Coronary artery (tissue), 2 donors: ENCODE data around the gene VSTM1.
"Not testable (repeated sequence)": the region's sequence is repeated elsewhere in the genome, so short reads cannot be mapped to it uniquely, and the experiment has no call there.

Experiments used
- DNase-seq: peaks from one replicate; pipeline ENCODE4 v3.0.0-alpha.2; 2017; ENCODE audit warnings: low spot score
- H3K27ac ChIP-seq, 2 donors: fragments of 200-600 bp; sonication (generic); one replicate each; pipeline ENCODE4 v1.5.1; 2016 to 2019
- H3K4me3 ChIP-seq: fragments of 200-600 bp; sonication (generic); 2 replicates; pipeline ENCODE4 v1.5.1; 2016; ENCODE audit warnings: mild to moderate bottlenecking, moderate library complexity
- TF ChIP-seq, protein P1 (sequence below): fragments of 200-600 bp; sonication (generic); IDR thresholded peaks from one replicate; pipeline ENCODE4 v1.5.1; 2019; ENCODE audit warnings: antibody characterized with exemption

Gene VSTM1

DNA sequence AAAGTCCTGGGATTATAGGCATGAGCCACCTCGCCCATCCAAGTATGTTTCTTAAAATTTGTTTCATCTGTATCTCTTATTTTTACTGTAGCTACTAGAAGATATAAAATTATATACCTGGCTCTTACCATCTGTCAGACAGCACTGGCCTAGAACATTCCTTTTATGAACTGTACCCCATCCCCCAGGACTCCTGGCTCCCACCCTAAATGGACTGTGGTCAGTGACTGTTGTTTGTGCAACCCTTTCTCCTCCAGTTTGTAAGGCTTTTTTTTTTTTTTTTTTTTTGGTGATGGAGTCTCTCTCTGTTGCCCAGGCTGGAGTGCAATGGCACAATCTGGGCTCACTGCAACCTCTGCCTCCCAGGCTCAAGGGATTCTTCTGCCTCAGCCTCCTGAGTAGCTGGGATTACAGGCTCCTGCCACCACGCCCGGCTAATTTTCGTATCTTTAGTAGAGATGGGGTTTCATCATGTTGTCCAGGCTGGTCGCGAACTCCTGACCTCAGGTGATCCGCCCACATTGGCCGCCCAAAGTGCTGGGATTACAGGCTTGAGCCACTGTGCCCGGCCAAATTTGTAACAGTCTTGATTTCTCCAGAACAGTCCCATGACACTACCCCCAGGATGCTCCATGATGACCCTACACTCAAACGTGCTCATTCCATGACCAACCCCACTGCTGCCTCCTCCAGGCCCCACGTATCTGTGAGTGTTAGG, 41.5 kb upstream of the VSTM1 start:
- H3K27ac ChIP-seq, result no peak overlapping the region
- H3K4me3 ChIP-seq, result no peak overlapping the region
- DNase-seq, result no peak
- TF ChIP-seq, protein P1, sequence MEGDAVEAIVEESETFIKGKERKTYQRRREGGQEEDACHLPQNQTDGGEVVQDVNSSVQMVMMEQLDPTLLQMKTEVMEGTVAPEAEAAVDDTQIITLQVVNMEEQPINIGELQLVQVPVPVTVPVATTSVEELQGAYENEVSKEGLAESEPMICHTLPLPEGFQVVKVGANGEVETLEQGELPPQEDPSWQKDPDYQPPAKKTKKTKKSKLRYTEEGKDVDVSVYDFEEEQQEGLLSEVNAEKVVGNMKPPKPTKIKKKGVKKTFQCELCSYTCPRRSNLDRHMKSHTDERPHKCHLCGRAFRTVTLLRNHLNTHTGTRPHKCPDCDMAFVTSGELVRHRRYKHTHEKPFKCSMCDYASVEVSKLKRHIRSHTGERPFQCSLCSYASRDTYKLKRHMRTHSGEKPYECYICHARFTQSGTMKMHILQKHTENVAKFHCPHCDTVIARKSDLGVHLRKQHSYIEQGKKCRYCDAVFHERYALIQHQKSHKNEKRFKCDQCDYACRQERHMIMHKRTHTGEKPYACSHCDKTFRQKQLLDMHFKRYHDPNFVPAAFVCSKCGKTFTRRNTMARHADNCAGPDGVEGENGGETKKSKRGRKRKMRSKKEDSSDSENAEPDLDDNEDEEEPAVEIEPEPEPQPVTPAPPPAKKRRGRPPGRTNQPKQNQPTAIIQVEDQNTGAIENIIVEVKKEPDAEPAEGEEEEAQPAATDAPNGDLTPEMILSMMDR, result no peak

DNA sequence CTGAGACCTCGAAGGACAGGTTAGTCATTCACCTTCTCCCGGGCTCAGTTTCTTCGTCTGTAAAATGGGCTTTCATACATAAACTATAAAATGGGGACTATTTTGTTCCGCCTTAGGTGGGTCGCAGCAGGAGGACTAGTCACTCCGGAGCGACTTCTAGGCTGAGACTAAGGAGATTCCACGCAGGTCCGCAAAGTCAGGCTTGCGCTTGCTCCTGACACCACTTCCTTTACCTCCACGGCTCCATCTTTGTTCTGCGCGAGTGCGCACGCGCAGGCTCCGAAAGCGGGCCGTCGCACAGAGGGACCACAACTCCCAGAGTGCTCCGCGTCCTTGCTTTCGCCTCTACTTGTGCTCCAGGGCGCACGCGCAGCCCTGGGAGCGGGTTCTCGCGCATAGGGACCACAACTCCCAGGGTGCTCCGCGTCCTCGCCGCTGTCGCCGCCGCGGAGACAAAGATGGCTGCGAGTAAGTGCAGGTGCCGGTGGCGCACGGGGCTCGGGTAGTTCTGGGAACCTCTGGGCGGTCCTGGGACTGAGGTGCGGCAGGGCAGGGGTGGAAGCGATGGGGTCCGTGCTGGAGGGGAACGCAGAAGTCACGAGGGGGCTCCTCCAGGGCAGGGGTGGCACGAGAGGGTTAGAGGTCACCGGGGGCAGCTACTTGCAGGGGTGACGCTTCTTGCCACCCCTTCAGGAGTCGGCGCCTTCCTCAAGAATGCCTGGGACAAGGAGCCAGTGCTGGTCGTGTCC, 38.9 kb upstream of the VSTM1 start, which contains the start of gene NDUFA3:
Gene NDUFA3, plus strand, starts transcription at position 435 of the 749 bp plus-strand sequence. Its CDS starts 24 bp downstream, at position 459.
- TF ChIP-seq, protein P1, result no peak
- DNase-seq, result peak; percentile 98
- H3K27ac ChIP-seq, result peak within 1 kb of the TSS; percentile 80 to 82
- H3K4me3 ChIP-seq, result peak within 1 kb of the TSS; percentile 95

DNA sequence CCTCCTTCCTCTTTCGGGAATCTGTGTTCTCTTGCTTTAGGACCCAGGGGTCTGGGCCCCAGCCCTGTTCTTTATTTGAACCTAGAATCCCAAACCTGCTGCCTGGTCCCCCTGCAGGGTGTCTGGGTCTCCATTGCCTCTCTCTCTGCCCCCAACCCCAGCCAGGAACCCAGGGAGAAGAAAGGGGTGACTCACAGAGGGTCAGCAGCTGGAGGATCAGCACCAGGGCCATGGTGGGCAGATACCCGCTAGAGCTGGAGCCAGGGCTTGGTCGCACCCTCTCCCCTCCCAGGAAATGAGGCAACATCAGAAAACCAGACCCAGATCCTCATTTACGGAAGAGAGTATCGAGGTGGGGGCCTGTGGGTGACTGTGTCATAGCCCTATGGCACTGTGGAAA, 36.9 kb upstream of the VSTM1 start, which contains the start of gene OSCAR:
Gene OSCAR, minus strand, starts transcription at position 243 of the 400 bp plus-strand sequence. Its CDS starts 11 bp downstream, at position 232.
- TF ChIP-seq, protein P1, result no peak
- no peak within 1 kb of the TSS for H3K4me3 ChIP-seq
- no peak for DNase-seq
- H3K27ac ChIP-seq, result no peak within 1 kb of the TSS

DNA sequence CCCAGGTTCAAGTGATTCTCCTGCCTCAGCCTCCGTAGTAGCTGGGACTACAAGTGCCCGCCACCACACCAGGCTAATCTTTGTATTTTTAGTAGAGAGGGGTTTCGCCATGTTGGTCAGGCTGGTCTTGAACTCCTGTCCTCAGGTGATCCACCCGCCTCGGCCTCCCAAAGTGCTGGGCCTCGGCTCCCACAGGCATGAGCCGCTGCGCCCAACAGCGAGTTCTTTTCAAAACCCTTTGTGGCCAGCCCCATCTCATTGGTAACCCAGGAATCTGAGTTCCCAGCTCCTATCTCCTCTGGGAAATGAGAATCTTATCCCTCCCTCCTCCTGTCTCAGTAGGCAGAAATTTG, 36.2 kb upstream of the VSTM1 start:
- H3K27ac ChIP-seq, H3K4me3 ChIP-seq, DNase-seq: not testable (repeated sequence)

DNA sequence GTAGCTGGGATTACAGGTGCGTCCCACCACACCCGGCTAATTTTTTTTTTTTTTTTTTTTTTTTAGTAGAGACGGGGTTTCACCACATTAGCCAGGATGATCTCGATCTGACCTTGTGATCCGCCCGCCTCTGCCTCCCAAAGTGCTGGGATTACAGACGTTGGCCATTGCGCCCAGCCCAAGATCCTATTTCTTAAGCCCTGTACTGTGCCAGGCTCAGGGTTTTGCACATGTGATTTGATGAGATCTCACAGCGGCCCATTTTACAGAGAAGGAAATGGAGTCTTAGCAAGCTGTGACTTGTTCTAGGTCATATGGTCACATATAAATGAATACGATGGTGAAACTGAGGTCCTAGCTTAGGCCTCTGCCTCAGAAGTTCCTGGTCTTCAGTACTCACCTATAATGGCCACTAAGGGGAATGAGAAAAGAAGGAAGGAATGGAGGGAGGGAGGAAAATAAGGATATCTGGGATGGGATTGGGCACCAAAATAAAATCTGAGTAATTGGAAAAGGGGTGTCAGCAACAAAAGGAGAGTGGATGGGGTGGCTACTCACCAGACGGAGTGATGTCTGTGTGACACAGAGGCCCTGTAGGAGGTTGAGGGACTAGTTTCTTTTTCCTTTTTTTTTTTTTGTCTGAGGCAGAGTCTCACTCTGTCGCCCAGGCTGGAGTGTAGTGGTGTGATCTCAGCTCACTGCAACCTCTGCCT, 35.6 kb upstream of the VSTM1 start:
- no peak overlapping the region for H3K4me3 ChIP-seq
- H3K27ac ChIP-seq, result no peak overlapping the region
- DNase-seq, result no peak
- TF ChIP-seq, protein P1, result no peak

DNA sequence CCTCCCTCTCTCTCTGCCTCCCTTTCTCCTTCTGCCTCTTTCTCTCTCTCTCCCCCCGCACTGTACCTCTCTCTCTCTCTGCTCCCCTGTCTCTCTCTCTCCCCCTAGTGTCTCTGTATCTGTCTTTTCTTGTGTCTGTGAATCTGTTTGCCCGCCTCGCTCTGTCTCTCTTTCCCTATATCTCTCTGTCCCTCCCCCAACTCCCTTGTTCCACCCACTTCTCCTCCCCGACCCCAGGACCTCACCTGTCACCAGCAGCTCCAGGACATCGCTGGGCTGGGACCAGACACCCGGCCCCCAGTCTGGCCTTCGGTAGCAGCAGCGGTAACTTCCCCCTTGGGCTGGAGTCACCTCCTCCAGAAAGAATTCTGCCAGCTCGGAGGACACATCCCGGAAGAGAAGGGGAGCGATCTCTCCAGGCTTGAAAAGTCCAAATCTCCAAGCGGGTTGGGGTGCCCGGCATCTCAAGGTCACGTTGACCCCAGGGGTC, 33.0 kb upstream of the VSTM1 start:
- TF ChIP-seq, protein P1, result no peak
- DNase-seq, result no peak
- peak overlapping the region in 1 of 2 donors; percentile 6 for H3K27ac ChIP-seq
- peak overlapping the region; percentile 60 for H3K4me3 ChIP-seq
